Stromal cell of bone marrow (primary cell): ENCODE results near the gene DDX6.

Source experiments
- DNase-seq: peaks from one replicate; pipeline ENCODE4 v3.0.0-alpha.2; 2012; ENCODE audit warnings: low read depth

The DDX6 gene

GRCh38 chr11:118705111-118705741 lies 85.7 kb downstream of the DDX6 start:
- no peak for DNase-seq

- no peak for DNase-seq
Observed at GRCh38 chr11:118703563-118704106, 87.3 kb downstream of the DDX6 start.

GRCh38 chr11:118699506-118700220 lies 91.3 kb downstream of the DDX6 start:
- no peak for DNase-seq
